Sigmoid colon (tissue), 4 donors: Measurements from ENCODE around the gene TOR2A.

Experiments
- CTCF ChIP-seq, 4 experiments: fragments of 450-650 bp in 3 of 4; fragments of 200-600 bp in 1 of 4; IDR thresholded peaks; one replicate each; pipeline ENCODE4 v1.5.1; 2016 to 2019; ENCODE audit warnings: antibody characterized with exemption in 4 of 4, mild to moderate bottlenecking in 3 of 4, moderate library complexity in 2 of 4
- POLR2A ChIP-seq, 2 donors: fragments of 450-650 bp; IDR thresholded peaks; one replicate each; pipeline ENCODE4 v1.6.1; 2016; ENCODE audit warnings: antibody characterized with exemption in 2 of 2, mild to moderate bottlenecking in 2 of 2, moderate library complexity in 2 of 2
- POLR2AphosphoS5 ChIP-seq, 4 donors: sonication (generic); formaldehyde crosslinking; IDR thresholded peaks; one replicate each; pipeline ENCODE4 v1.6.1; 2017; ENCODE audit warnings: antibody characterized with exemption in 4 of 4

GRCh38 chr9:127692071-127692470 is 43.0 kb downstream of the TOR2A start:
- TF ChIP-seq CTCF (IDR thresholded peaks at IDR 0.05): no peak
- no peak for TF ChIP-seq POLR2A (IDR thresholded peaks at IDR 0.05)
- no peak for TF ChIP-seq POLR2AphosphoS5 (IDR thresholded peaks at IDR 0.05)
